ENCODE measurements around the gene TNNC2.
"Not testable (repeated sequence)": the region's sequence is repeated elsewhere in the genome, so short reads cannot be mapped to it uniquely, and the experiment has no call there.

The TNNC2 gene

GRCh38 chr20:45827030-45827652 is at the start of gene TNNC2:
Gene TNNC2, minus strand, starts transcription at chr20:45827312. Its CDS starts 64 bp downstream, at chr20:45827248.
- DNase-seq (ENCODE audit: low spot score) = no peak

GRCh38 chr20:45874576-45874975 is 47.5 kb upstream of the TNNC2 start:
- DNase-seq (ENCODE audit: low spot score) = no peak

- DNase-seq (ENCODE audit: low spot score) = not testable (repeated sequence)
Observed at GRCh38 chr20:45874104-45874481, 47.0 kb upstream of the TNNC2 start.

GRCh38 chr20:45873409-45874103 is 46.4 kb upstream of the TNNC2 start:
- no peak for DNase-seq (ENCODE audit: low spot score)

GRCh38 chr20:45872626-45873025 is 45.5 kb upstream of the TNNC2 start:
- DNase-seq (ENCODE audit: low spot score) = no peak

- DNase-seq (ENCODE audit: low spot score) = peak; percentile 68
Observed at GRCh38 chr20:45867819-45868176, 40.7 kb upstream of the TNNC2 start.

GRCh38 chr20:45867136-45867818 is 40.2 kb upstream of the TNNC2 start:
- no peak for DNase-seq (ENCODE audit: low spot score)

- DNase-seq (ENCODE audit: low spot score) = no peak
Observed at GRCh38 chr20:45866454-45866853, 39.3 kb upstream of the TNNC2 start.

- no peak for DNase-seq (ENCODE audit: low spot score)
Observed at GRCh38 chr20:45863543-45864470, 36.7 kb upstream of the TNNC2 start.

GRCh38 chr20:45861221-45862075 is 34.3 kb upstream of the TNNC2 start:
- no peak for DNase-seq (ENCODE audit: low spot score)

- DNase-seq (ENCODE audit: low spot score) = no peak
Observed at GRCh38 chr20:45860560-45861220, 33.6 kb upstream of the TNNC2 start.

- no peak for DNase-seq (ENCODE audit: low spot score)
Observed at GRCh38 chr20:45859916-45860315, 32.8 kb upstream of the TNNC2 start.

GRCh38 chr20:45857882-45858216 is 30.7 kb upstream of the TNNC2 start:
- no peak for DNase-seq (ENCODE audit: low spot score)

- peak; percentile 99 for DNase-seq (ENCODE audit: low spot score)
Observed at GRCh38 chr20:45857114-45857881, 30.2 kb upstream of the TNNC2 start, which contains the start of the genes ACOT8 and ZSWIM3. Gene ACOT8, minus strand, starts transcription at chr20:45857392. Its CDS starts 77 bp downstream, at chr20:45857315. Gene ZSWIM3, plus strand, starts transcription at chr20:45857614. Its CDS starts 212 bp downstream, at chr20:45857826.

GRCh38 chr20:45853484-45853883 is 26.4 kb upstream of the TNNC2 start:
- DNase-seq (ENCODE audit: low spot score) = no peak

- DNase-seq (ENCODE audit: low spot score) = no peak
Observed at GRCh38 chr20:45852326-45852725, 25.2 kb upstream of the TNNC2 start.

GRCh38 chr20:45851501-45851900 is 24.4 kb upstream of the TNNC2 start:
- DNase-seq (ENCODE audit: low spot score) = no peak

- DNase-seq (ENCODE audit: low spot score) = no peak
Observed at GRCh38 chr20:45850926-45851325, 23.8 kb upstream of the TNNC2 start.

- no peak for DNase-seq (ENCODE audit: low spot score)
Observed at GRCh38 chr20:45850238-45850637, 23.1 kb upstream of the TNNC2 start.

Measured in AG08396 (cell line).